Neural progenitor cell (in vitro differentiated cells): ENCODE results near the gene MSX2.

ENCODE experiments used
- EZH2phosphoT487 ChIP-seq: fragments of 200-600 bp; sonication (generic); IDR thresholded peaks from 2 replicates; pipeline ENCODE4 v1.6.1; 2017; ENCODE audit warnings: antibody characterized with exemption
- TF ChIP-seq, protein P1 (sequence below): fragments of 200-600 bp; sonication (generic); IDR thresholded peaks from 2 replicates; pipeline ENCODE4 v1.5.1; 2017; ENCODE audit warnings: antibody characterized with exemption, mild to moderate bottlenecking

DNA sequence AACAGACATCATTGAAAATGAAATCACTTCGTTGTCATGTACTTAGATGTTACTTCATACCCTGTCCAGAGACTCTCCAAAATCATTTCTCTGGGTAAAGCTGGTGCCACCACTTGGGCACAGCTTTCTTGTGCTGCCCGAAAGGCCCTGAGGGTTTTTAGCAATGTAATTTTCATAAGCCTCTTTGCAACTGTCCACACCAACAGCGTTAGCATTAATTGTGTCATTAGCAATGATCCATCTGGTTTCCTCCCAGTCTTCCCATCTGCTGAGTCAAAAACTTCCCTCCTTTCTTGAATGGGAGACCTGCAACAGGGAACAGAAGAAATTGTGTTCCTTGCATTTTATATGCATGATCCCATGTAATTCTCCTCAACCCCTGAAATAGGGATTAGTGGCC, 8.6 kb upstream of the MSX2 start:
- TF ChIP-seq, protein P1, sequence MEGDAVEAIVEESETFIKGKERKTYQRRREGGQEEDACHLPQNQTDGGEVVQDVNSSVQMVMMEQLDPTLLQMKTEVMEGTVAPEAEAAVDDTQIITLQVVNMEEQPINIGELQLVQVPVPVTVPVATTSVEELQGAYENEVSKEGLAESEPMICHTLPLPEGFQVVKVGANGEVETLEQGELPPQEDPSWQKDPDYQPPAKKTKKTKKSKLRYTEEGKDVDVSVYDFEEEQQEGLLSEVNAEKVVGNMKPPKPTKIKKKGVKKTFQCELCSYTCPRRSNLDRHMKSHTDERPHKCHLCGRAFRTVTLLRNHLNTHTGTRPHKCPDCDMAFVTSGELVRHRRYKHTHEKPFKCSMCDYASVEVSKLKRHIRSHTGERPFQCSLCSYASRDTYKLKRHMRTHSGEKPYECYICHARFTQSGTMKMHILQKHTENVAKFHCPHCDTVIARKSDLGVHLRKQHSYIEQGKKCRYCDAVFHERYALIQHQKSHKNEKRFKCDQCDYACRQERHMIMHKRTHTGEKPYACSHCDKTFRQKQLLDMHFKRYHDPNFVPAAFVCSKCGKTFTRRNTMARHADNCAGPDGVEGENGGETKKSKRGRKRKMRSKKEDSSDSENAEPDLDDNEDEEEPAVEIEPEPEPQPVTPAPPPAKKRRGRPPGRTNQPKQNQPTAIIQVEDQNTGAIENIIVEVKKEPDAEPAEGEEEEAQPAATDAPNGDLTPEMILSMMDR, result no peak
- no peak for TF ChIP-seq EZH2phosphoT487
